ENCODE data around the gene SHISA2.
A peak's percentile ranks its signal among the peaks of the same experiment; 100 is the strongest.
"Not testable (repeated sequence)": the region's sequence is repeated elsewhere in the genome, so short reads cannot be mapped to it uniquely, and the experiment has no call there.

Gene SHISA2

DNA sequence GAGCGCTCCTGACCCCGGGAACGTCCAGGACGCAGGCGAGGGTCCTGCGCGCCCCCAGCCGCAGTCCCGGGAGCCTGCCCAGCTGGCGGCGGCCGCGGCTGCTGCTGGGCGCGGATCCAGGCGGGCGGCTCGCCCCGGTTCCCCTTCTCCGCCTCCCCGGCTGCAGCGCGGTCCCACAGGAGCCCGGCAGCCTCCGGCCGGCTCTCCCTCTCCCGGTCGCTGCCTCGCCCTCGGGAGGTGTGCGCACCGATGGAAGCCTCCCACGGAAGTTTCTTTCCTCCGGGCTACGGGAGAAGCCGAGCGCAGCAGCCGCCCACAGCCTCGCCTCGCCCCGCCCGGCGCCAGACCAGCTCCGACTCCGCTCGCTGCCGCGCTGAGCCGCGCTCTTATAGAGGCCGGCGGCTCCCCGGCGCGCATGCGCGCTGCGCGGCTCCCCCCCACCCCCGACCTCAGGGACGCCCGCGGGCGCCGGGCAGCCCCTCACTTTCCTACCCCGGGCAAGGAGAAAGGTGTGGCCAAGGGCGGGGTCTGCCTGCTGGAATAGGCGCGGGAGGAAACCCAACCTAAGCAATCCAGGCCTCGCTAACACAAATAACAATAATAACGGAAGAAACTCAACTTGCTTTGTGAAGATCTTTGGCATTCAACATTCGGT, at the start of gene SHISA2:
Gene SHISA2, minus strand, starts transcription at position 360 of the 655 bp plus-strand sequence. CDS start 1,041 bp downstream, outside the sequence.
- peak; percentile 86 for DNase-seq

DNA sequence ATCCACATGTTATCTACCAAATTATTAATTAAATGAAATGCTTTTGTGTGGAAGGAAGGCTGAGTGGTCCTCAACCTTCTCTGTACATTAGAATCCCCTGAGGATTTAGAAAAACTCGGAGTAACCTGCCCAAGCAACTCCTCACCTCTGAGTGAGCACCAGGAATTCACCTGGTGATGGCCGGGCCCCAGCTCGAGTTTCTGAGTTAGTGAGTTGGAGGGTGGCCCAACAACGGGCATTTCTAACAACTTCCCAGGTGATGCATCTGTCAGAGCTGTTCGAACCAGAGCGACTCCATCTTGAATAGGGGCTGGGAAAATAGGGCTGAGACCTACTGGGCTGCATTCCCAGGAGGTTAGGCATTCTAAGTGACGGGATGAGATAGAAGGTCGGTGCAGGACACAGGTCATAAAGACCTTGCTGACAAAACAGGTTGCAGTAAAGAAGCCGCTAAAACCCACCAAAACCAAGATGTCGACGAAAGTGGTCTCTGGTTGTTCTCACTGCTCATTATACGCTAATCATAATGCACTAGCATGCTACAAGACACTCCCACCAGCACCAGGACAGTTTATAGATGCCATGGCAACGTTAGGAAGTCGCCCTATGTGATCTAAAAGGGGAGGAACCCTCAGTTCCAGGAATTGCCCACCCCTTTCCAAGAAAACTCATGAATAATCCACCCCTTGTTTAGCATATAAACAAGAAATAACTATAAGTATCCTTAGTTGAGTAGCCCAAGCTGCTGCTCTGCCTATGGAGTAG, 44.2 kb upstream of the SHISA2 start:
- no peak for DNase-seq

GRCh38 chr13:26095338-26095737, 43.5 kb upstream of the SHISA2 start:
- DNase-seq, result no peak

- not testable (repeated sequence) for DNase-seq
Measured at GRCh38 chr13:26076821-26077220, 25.0 kb upstream of the SHISA2 start.

DNA sequence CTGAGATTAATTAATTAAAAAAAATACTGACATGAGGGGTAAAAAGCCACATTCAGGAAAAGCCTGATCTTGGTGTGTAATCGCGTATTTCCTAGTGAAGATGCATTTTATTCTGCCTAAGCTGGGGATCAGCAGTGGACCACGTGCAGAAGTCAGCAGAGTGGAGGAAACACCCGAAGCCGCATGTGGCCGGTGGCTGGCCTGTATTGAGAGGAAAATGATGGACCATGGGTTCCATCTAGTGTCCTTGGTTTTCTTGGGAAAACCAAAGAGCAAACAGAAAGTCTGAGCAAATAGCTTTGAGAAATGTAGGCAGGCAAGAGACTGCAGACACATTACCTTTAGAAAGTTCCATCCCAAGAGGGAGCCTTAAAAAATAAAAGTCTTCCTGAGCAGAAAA, 23.7 kb upstream of the SHISA2 start:
- peak; percentile 54 for DNase-seq

DNA sequence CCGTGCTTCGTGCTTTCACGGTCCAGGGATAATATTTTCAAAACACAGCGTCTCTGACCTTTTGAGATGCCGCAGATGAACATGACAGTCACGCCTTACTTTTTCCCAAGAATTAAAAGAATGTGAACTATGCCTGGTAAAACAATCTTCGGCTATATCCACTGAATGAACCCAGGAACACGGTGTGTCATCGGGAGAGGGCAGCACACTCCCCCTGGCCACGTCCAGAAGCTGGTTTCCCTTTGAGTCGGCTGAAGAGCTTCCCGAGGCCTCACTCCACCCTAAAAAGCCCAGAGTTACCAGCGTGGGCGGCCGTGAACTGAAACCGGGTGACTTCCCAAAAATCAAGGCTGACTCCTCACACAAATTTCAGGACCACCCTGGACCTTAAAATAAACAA, 22.9 kb upstream of the SHISA2 start:
- no peak for DNase-seq

DNA sequence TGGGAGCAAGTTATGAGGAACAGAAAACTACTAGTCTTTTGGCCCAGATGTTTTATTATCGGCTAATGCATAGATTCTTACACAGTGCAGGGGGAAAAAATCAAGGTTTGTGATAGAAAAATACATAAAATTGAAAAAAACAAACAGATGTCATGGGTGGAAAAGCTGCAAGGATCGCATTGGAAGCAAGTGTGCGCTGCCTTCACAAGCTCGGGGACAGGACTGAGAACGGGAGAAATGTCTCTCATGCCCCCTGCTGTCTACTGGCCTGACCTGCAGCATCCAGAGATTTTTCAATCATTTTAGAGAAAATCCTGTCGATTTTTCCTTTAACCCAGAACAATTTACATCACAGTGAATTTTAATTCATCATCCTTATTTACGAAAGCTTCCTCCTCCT, 20.5 kb upstream of the SHISA2 start:
- not testable (repeated sequence) for DNase-seq

- DNase-seq, result peak; percentile 47
Measured at GRCh38 chr13:26071691-26072090, 19.9 kb upstream of the SHISA2 start.

GRCh38 chr13:26069642-26070041, 17.8 kb upstream of the SHISA2 start:
- not testable (repeated sequence) for DNase-seq

- DNase-seq, result not testable (repeated sequence)
Measured at GRCh38 chr13:26068372-26068771, 16.6 kb upstream of the SHISA2 start.

DNA sequence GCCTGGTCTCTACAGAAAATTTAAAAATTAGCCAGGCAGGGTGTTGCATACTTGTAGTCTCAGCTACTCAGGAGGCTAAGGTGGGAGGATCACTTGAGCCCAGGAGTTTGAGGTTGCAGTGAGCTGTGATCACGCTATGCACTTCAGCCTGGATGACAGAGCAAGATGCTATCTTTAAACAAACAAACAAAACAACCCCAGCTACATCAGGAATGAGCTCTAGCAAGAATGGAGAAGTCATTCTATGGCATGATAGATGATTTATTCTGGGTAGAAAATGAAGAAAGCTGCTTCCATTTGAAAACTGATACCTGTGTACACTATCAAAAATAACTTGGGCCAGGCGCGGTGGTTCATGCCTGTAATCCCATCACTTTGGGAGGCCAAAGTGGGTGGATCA, 15.8 kb upstream of the SHISA2 start:
- DNase-seq, result no peak

GRCh38 chr13:26066492-26066891, 14.7 kb upstream of the SHISA2 start:
- not testable (repeated sequence) for DNase-seq

- DNase-seq, result peak; percentile 68
Measured at GRCh38 chr13:26062853-26063444, 11.1 kb upstream of the SHISA2 start.

DNA sequence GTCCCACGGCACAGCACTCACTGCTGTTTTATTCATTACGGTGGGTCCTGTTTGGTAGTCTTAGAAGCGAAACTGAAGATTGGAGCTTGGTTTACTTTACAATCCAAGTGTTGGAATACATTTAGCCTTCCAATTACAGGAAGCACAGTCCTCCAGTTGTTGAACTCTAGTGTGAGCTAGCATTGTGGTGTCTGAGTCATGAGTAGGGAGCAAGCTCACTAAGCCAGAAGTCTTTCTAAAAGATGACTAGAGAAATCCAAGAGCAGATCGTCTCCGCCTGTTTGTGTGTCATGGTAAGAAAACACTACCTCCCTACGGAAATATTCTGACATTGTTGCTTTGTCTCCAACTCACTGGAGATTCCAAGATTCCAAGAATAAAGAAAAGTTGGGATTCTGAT, 10.1 kb upstream of the SHISA2 start:
- no peak for DNase-seq

GRCh38 chr13:26061256-26061655, 9.4 kb upstream of the SHISA2 start:
- no peak for DNase-seq

GRCh38 chr13:26060357-26060756, 8.5 kb upstream of the SHISA2 start:
- DNase-seq, result no peak

GRCh38 chr13:26058704-26059103, 6.9 kb upstream of the SHISA2 start:
- no peak for DNase-seq

GRCh38 chr13:26054896-26055295, 3.1 kb upstream of the SHISA2 start:
- DNase-seq, result no peak

GRCh38 chr13:26053418-26053980, 1.7 kb upstream of the SHISA2 start:
- no peak for DNase-seq

- no peak for DNase-seq
Measured at GRCh38 chr13:26052337-26052736, 521 bp upstream of the SHISA2 start.

- DNase-seq, result peak; percentile 62
Measured at GRCh38 chr13:26051231-26051656, 572 bp downstream of the SHISA2 start.

DNA sequence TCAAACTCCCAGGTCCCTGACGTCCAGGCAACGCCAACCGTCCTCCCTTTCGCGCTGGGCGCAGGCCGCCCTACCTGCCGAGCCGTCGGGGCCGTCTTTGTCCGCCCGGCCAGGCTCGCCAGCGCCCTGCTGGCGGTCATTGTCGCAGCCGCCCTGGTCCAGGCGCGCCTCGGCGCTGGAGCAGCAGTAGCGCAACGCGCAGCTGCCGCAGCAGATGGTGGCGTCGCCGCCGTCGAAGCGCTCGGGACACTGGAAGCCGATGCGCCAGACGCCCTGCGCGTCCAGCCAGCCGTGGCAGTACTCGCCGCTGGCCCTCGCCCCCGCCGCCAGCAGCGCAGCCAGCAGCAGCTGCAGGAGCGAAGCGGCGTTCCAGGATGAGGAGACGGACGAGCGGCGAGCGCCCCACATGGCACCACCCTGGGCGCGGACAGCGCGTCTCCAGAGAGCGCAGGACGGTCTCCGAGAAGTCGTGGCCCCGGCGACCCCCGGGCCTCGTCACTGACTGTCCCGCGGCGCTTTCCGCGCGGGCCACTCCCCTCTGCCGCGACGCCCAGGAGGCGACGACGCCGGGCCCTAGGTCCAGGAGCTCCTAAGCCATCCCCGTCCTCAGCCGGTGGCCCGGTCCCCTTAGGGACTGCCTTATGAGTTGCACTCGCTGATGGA, 1.1 kb downstream of the SHISA2 start:
- peak; percentile 79 for DNase-seq

DNA sequence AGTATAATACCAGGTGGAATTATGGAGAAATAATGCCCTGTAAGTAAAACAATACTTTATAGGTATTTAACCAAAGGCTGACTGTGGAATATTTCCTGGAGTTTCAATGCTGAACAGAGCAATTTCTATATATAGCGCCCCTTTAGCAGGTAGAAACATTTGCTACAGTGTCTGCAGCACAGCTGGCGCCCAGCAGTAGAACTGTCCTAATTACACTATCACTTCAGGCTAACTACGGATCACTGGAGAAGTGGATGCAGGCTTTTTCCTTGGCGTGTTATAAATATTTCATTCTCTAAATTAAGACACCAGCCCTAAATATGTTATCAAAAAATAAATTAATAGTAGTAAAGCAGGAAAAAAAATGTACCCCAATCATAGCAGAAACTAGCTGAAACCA, 3.1 kb downstream of the SHISA2 start:
- no peak for DNase-seq
